Cardiac muscle cell (in vitro differentiated cells and primary cell): ENCODE measurements around the gene CPSF6. TPM values are rescaled to one million over a fixed set of nuclear protein-coding genes. Genes with fewer than 3 reads are reported as not detected.

ENCODE experiments used
- DNase-seq, 2 donors: peaks; one replicate each; pipeline versions ENCODE4 v3.0.0 to v3.0.0-alpha.2; 2010 to 2017; ENCODE audit warnings: low read depth in 1 of 2, low spot score in 1 of 2
- H3K27ac ChIP-seq: fragments of 200-600 bp; sonication (generic); 2 replicates; pipeline ENCODE4 v1.5.1; 2016
- H3K27me3 ChIP-seq: fragments of 200-600 bp; sonication (generic); 2 replicates; pipeline ENCODE4 v1.6.0; 2016; ENCODE audit warnings: control low read depth
- H3K36me3 ChIP-seq: fragments of 200-600 bp; sonication (generic); 2 replicates; pipeline ENCODE4 v1.5.1; 2016; ENCODE audit warnings: control low read depth
- H3K4me1 ChIP-seq: fragments of 200-600 bp; sonication (generic); 2 replicates; pipeline ENCODE4 v1.8.1; 2017; ENCODE audit warnings: low read depth, mild to moderate bottlenecking, mixed run types
- H3K4me3 ChIP-seq: fragments of 200-600 bp; sonication (generic); 2 replicates; pipeline ENCODE4 v1.5.1; 2016; ENCODE audit warnings: mild to moderate bottlenecking
- H3K9me3 ChIP-seq: fragments of 200-600 bp; sonication (generic); 2 replicates; pipeline ENCODE4 v1.5.1; 2017; ENCODE audit warnings: low read depth, mild to moderate bottlenecking, control low read depth
- polyA plus RNA-seq: library from polyadenylated mRNA; unstranded; fragments of >200 nt; fragmentation: Nextera tagmentation; extraction: Ambion mirVana; gene quantifications from 2 replicates; pipeline ENCODE4 v1.2.1, GENCODE V29; 2016
- total RNA-seq: library from RNA; depleted of rRNA; stranded (reverse); fragments of >200 nt; gene quantifications from 2 replicates; pipeline ENCODE4 v1.2.3, GENCODE V29; 2016
- TF ChIP-seq, protein P1 (sequence below): IDR thresholded peaks from 2 replicates; pipeline ENCODE4 v1.5.1; 2012; ENCODE audit warnings: low read depth, mild to moderate bottlenecking, low read length

CPSF6 gene
- total and polyA plus RNA-seq, 2 experiments from 2014 or later = 51.5 to 88.1 TPM

DNA sequence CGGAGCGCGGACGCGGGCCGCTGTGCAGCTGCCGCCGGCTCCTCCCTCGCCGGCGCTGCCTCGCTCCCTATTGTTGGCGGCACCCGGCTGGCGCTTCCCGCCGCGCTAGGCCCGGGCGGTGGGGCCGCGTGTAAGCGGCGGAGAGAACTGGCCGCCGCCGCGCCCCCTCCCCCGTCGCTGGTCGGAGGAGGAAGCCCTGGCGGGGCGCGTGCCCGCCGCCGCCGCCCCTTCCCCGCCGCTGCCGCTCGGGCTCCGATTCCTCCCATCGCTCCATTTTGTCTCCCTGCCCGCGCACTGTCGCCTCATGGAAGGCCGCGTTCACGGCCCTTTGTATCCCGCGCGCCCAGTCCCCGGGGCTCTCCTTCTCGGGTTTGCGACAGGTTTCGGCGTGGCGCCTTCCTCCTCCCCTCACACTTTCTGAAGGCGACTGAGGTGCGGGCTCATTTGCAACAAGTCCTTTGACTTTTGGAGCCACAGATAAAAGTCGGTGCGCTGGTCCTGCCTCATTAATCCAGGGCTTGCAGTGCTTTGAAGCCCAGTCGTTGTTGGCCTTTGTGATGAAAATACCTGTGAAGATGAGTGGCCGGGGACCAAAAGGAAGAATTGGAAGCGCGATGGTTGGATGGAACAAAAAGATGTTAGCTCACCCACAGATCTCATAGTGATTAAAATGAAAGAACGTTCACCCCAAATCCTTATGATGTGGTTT is 707 bp downstream of the CPSF6 start:
- Histone ChIP-seq H3K4me1 (peaks cover 25% of the 10 kb centered on the region), H3K36me3 (no peaks in the 10 kb centered on the region), H3K27ac (peak overlapping the region; percentile 95), H3K9me3 (no peaks in the 10 kb centered on the region), H3K27me3 (no peaks in the 10 kb centered on the region), H3K4me3 (peak overlapping the region; percentile 86)
- DNase-seq = peak; percentile 47 to 68
- TF ChIP-seq, protein P1, sequence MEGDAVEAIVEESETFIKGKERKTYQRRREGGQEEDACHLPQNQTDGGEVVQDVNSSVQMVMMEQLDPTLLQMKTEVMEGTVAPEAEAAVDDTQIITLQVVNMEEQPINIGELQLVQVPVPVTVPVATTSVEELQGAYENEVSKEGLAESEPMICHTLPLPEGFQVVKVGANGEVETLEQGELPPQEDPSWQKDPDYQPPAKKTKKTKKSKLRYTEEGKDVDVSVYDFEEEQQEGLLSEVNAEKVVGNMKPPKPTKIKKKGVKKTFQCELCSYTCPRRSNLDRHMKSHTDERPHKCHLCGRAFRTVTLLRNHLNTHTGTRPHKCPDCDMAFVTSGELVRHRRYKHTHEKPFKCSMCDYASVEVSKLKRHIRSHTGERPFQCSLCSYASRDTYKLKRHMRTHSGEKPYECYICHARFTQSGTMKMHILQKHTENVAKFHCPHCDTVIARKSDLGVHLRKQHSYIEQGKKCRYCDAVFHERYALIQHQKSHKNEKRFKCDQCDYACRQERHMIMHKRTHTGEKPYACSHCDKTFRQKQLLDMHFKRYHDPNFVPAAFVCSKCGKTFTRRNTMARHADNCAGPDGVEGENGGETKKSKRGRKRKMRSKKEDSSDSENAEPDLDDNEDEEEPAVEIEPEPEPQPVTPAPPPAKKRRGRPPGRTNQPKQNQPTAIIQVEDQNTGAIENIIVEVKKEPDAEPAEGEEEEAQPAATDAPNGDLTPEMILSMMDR = no peak

GRCh38 chr12:69240631-69240995 is 1.2 kb downstream of the CPSF6 start:
- Histone ChIP-seq H3K27me3 (no peaks in the 10 kb centered on the region), H3K4me3 (peak overlapping the region; percentile 86), H3K36me3 (no peaks in the 10 kb centered on the region), H3K9me3 (no peaks in the 10 kb centered on the region), H3K27ac (peak overlapping the region; percentile 95), H3K4me1 (peaks cover 30% of the 10 kb centered on the region)
- TF ChIP-seq, protein P1 = no peak
- peak; percentile 15 to 21 for DNase-seq

GRCh38 chr12:69241438-69242092 is 2.2 kb downstream of the CPSF6 start:
- H3K27ac ChIP-seq = peak overlapping the region; percentile 95
- peak overlapping the region; percentile 86 for H3K4me3 ChIP-seq
- no peaks in the 10 kb centered on the region for H3K27me3 ChIP-seq
- H3K9me3 ChIP-seq = no peaks in the 10 kb centered on the region
- TF ChIP-seq, protein P1 = no peak
- DNase-seq = no peak
- peaks cover 32% of the 10 kb centered on the region for H3K4me1 ChIP-seq
- H3K36me3 ChIP-seq = no peaks in the 10 kb centered on the region

DNA sequence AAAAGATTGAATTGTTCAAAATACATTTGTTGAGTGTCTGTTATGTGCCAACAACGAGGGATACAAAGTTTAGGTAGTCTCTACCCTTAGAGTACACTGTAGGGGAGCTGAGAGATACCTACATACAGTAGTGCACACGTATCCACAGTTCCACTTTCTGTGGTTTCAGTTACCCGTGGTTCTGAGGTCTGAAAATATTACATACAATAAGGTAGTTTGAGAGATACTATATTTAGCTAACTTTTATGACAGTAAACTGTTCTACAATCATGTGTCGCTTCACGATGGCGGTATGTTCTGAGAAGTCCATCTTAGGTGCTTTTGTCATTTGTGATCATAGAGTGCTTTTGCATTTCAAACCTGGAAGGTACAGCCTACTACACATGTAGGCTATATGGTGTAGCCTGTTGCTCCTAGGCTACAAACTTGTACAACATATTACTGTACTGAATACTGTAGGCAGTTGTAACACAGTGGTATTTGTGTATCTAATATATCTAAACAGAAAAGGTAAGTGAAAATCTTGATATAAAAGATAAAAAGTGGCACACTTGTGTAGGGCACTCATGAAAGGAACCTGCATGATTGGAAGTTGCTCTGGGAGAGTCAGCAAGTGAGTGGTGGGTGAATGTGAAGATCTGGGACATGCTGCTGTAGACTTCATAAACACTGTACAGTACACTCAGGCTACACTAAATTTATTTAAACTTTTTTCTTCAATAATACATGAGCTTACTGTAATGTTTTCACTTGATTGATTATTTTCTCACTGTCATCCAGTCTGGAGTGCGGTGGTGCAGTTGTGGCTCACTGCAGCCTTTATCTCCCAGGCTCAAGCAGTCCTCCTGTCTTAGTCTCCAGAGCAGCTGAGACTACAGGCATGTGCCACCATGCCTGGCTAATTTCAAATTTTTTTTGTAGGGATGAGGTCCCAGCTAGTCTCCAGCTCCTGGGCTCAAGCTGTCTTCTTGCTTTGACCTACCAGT is 4.0 kb downstream of the CPSF6 start:
- no peaks in the 10 kb centered on the region for H3K36me3 ChIP-seq
- H3K27ac ChIP-seq = peak overlapping the region; percentile 64
- H3K9me3 ChIP-seq = no peaks in the 10 kb centered on the region
- no peak for DNase-seq
- H3K4me1 ChIP-seq = peaks cover 41% of the 10 kb centered on the region
- TF ChIP-seq, protein P1 = no peak
- no peak overlapping the region for H3K4me3 ChIP-seq
- H3K27me3 ChIP-seq = no peaks in the 10 kb centered on the region

DNA sequence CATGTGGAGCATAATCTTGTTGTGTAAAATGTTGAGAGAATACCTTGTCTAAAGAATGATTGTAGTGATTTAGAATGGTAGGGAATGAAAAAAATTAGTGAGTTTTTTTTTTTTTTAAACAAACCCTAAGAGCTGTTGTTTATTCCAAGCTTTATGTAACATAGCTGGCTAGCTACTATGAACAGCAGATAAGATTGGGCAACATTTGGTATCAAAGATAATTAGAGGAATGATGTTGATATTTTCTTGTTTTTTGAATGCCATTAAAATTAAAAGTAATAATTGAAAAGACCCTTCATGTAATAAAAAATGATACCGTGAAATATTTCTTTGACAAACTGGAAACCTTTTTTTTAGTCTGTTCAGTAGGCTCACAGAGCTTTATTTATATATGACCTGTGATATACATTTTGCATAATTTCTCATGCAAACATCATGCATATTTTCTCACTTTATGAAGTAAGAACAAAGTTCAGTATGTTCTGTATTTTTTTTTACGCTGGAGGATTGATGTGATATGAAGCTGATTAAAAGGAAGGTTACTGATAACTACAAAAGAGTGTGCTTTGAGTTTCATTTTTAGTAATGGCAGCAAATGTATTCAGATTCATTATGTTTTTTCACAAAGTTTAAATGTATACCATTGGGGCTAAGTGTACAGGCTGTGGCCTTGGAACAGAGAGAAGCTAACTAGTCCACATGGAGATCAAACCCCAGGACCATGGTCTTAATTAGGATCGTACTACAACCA is 8.1 kb downstream of the CPSF6 start:
- Histone ChIP-seq H3K36me3 (no peaks in the 10 kb centered on the region), H3K4me3 (no peak overlapping the region), H3K9me3 (no peaks in the 10 kb centered on the region), H3K4me1 (peaks cover 26% of the 10 kb centered on the region), H3K27me3 (no peaks in the 10 kb centered on the region), H3K27ac (peak overlapping the region; percentile 65)
- TF ChIP-seq, protein P1 = no peak
- DNase-seq = peak in 1 of 2 donors; percentile 9
